Measurements from ENCODE around the gene DUSP1. TPM values are rescaled to one million over a fixed set of nuclear protein-coding genes. Genes with fewer than 3 reads are reported as not detected.

Gene DUSP1
- total and polyA plus RNA-seq, 2 of the 13 experiments (the other 11 are each of a cell fraction or from before 2014, with no cell fraction given), result 27.1 to 55.5 TPM

DNA sequence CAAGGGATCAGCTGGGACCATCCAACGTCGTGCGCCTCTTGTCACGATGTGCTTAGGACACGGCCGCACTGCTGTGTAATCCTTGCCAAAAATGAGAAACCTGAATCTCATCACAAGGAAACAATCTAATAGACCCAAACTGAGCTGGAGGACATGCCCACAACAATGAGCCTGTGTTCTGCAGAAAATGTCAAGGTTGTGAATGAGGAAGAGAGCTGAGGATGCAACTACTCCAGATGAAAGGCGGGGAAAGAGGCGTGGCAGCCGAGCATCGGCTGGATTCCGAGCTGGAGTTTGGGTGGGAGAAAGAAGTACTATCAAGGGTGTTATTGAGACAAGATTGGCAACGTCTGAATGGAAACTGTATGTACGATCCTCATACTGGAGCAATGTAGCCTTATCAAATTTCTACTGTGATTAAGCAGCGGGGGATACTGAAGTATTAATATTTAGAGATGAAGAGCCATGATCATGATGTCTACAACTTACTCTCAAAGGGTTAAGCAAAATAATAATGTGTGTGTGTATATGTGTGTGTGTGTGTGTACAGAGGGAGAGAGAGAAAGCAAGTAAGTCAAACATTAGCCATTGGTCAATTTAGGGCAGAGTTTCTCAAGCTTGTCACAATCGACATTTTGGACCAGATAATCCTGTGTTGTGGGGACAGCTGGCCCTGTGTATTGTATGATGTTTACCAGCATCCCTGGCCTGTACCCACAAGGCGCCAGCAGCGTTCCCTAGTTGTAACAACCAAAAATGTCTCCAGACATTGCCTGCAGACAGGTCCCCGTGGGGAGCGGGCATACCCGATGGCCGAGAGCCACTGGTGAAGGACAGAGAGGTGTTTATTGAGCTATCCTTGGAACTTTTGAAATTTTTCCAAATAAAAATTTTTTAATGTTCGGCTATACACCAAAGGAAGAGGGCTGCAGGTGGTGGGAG, 46.5 kb downstream of the DUSP1 start (continued):
- TF ChIP-seq, protein P1, sequence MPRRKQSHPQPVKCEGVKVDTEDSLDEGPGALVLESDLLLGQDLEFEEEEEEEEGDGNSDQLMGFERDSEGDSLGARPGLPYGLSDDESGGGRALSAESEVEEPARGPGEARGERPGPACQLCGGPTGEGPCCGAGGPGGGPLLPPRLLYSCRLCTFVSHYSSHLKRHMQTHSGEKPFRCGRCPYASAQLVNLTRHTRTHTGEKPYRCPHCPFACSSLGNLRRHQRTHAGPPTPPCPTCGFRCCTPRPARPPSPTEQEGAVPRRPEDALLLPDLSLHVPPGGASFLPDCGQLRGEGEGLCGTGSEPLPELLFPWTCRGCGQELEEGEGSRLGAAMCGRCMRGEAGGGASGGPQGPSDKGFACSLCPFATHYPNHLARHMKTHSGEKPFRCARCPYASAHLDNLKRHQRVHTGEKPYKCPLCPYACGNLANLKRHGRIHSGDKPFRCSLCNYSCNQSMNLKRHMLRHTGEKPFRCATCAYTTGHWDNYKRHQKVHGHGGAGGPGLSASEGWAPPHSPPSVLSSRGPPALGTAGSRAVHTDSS (CRISPR knock-in tag; conservative IDR thresholded peaks at IDR 0.05), result no peak
- TF ChIP-seq SRY (CRISPR knock-in tag; IDR thresholded peaks at IDR 0.05) (no peak), NR2C2 (CRISPR knock-in tag; IDR thresholded peaks at IDR 0.05; ENCODE audit: borderline replicate concordance) (peak; percentile 2), RBFOX2 (IDR thresholded peaks at IDR 0.05; ENCODE audit: low read depth, low read length) (no peak), ZNF607 (CRISPR knock-in tag; IDR thresholded peaks at IDR 0.05; ENCODE audit: borderline replicate concordance) (no peak), GATAD1 (CRISPR knock-in tag; IDR thresholded peaks at IDR 0.05) (no peak), TCF7L2 (IDR thresholded peaks at IDR 0.05; ENCODE audit: low read depth, low read length) (no peak), FIP1L1 (IDR thresholded peaks at IDR 0.05; ENCODE audit: borderline replicate concordance, insufficient read depth, low read depth, low read length) (no peak), SYNCRIP (IDR thresholded peaks at IDR 0.05; ENCODE audit: insufficient read depth, low read depth, low read length) (no peak)
- TF ChIP-seq, protein P2, sequence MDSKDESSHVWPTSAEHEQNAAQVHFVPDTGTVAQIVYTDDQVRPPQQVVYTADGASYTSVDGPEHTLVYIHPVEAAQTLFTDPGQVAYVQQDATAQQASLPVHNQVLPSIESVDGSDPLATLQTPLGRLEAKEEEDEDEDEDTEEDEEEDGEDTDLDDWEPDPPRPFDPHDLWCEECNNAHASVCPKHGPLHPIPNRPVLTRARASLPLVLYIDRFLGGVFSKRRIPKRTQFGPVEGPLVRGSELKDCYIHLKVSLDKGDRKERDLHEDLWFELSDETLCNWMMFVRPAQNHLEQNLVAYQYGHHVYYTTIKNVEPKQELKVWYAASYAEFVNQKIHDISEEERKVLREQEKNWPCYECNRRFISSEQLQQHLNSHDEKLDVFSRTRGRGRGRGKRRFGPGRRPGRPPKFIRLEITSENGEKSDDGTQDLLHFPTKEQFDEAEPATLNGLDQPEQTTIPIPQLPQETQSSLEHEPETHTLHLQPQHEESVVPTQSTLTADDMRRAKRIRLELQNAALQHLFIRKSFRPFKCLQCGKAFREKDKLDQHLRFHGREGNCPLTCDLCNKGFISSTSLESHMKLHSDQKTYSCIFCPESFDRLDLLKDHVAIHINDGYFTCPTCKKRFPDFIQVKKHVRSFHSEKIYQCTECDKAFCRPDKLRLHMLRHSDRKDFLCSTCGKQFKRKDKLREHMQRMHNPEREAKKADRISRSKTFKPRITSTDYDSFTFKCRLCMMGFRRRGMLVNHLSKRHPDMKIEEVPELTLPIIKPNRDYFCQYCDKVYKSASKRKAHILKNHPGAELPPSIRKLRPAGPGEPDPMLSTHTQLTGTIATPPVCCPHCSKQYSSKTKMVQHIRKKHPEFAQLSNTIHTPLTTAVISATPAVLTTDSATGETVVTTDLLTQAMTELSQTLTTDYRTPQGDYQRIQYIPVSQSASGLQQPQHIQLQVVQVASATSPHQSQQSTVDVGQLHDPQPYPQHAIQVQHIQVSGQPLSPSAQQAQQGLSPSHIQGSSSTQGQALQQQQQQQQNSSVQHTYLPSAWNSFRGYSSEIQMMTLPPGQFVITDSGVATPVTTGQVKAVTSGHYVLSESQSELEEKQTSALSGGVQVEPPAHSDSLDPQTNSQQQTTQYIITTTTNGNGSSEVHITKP (CRISPR knock-in tag; IDR thresholded peaks at IDR 0.05; ENCODE audit: low read depth), result no peak
- TF ChIP-seq, protein P3, sequence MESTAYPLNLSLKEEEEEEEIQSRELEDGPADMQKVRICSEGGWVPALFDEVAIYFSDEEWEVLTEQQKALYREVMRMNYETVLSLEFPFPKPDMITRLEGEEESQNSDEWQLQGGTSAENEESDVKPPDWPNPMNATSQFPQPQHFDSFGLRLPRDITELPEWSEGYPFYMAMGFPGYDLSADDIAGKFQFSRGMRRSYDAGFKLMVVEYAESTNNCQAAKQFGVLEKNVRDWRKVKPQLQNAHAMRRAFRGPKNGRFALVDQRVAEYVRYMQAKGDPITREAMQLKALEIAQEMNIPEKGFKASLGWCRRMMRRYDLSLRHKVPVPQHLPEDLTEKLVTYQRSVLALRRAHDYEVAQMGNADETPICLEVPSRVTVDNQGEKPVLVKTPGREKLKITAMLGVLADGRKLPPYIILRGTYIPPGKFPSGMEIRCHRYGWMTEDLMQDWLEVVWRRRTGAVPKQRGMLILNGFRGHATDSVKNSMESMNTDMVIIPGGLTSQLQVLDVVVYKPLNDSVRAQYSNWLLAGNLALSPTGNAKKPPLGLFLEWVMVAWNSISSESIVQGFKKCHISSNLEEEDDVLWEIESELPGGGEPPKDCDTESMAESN (CRISPR knock-in tag; conservative IDR thresholded peaks at IDR 0.05), result no peak
- TF ChIP-seq, protein P4, sequence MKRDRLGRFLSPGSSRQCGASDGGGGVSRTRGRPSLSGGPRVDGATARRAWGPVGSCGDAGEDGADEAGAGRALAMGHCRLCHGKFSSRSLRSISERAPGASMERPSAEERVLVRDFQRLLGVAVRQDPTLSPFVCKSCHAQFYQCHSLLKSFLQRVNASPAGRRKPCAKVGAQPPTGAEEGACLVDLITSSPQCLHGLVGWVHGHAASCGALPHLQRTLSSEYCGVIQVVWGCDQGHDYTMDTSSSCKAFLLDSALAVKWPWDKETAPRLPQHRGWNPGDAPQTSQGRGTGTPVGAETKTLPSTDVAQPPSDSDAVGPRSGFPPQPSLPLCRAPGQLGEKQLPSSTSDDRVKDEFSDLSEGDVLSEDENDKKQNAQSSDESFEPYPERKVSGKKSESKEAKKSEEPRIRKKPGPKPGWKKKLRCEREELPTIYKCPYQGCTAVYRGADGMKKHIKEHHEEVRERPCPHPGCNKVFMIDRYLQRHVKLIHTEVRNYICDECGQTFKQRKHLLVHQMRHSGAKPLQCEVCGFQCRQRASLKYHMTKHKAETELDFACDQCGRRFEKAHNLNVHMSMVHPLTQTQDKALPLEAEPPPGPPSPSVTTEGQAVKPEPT (CRISPR knock-in tag; IDR thresholded peaks at IDR 0.05; ENCODE audit: low read depth), result no peak
- TF ChIP-seq, protein P5, sequence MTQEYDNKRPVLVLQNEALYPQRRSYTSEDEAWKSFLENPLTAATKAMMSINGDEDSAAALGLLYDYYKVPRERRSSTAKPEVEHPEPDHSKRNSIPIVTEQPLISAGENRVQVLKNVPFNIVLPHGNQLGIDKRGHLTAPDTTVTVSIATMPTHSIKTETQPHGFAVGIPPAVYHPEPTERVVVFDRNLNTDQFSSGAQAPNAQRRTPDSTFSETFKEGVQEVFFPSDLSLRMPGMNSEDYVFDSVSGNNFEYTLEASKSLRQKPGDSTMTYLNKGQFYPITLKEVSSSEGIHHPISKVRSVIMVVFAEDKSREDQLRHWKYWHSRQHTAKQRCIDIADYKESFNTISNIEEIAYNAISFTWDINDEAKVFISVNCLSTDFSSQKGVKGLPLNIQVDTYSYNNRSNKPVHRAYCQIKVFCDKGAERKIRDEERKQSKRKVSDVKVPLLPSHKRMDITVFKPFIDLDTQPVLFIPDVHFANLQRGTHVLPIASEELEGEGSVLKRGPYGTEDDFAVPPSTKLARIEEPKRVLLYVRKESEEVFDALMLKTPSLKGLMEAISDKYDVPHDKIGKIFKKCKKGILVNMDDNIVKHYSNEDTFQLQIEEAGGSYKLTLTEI (CRISPR knock-in tag; conservative IDR thresholded peaks at IDR 0.05), result no peak
- TF ChIP-seq, protein P6, sequence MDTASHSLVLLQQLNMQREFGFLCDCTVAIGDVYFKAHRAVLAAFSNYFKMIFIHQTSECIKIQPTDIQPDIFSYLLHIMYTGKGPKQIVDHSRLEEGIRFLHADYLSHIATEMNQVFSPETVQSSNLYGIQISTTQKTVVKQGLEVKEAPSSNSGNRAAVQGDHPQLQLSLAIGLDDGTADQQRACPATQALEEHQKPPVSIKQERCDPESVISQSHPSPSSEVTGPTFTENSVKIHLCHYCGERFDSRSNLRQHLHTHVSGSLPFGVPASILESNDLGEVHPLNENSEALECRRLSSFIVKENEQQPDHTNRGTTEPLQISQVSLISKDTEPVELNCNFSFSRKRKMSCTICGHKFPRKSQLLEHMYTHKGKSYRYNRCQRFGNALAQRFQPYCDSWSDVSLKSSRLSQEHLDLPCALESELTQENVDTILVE (CRISPR knock-in tag; IDR thresholded peaks at IDR 0.05), result no peak
